Peyer's patch (tissue), 4 donors: ENCODE measurements around the gene EEF2K. TPM values are rescaled to one million over a fixed set of nuclear protein-coding genes. Genes with fewer than 3 reads are reported as not detected.

ENCODE experiments used
- DNase-seq, 3 donors: peaks; one replicate each; pipeline ENCODE4 v3.0.0-alpha.2; 2017 to 2019
- H3K27ac ChIP-seq, 4 donors: fragments of 200-600 bp; sonication (generic); one replicate each; pipeline ENCODE4 v1.5.1; 2016 to 2019
- H3K27me3 ChIP-seq, 2 donors: fragments of 200-600 bp; sonication (generic); one replicate each; pipeline ENCODE4 v1.5.1; 2019
- H3K36me3 ChIP-seq, 3 donors: fragments of 200-600 bp; sonication (generic); one replicate each; pipeline ENCODE4 v1.5.1; 2016 to 2019
- H3K4me1 ChIP-seq, 4 donors: fragments of 200-600 bp; sonication (generic); one replicate each; pipeline ENCODE4 v1.5.1; 2016 to 2019
- H3K4me3 ChIP-seq, 4 donors: fragments of 200-600 bp; sonication (generic); 1 replicate in 3 of 4; 2 replicates in 1 of 4; pipeline ENCODE4 v1.5.1; 2016 to 2019; ENCODE audit warnings: mild to moderate bottlenecking in 1 of 4
- H3K9me3 ChIP-seq, 4 donors: fragments of 200-600 bp; sonication (generic); one replicate each; pipeline ENCODE4 v1.5.1; 2016 to 2019; ENCODE audit warnings: mild to moderate bottlenecking in 1 of 4
- CTCF ChIP-seq, 6 experiments: fragments of 450-650 bp in 4 of 6; fragments of 200-600 bp in 2 of 6; sonication (generic) in 1 of 6; IDR thresholded peaks; one replicate each; pipeline ENCODE4 v1.5.1; 2017 to 2019; ENCODE audit warnings: antibody characterized with exemption in 6 of 6, mild to moderate bottlenecking in 3 of 6, moderate library complexity in 1 of 6
- POLR2A ChIP-seq, 2 donors: fragments of 450-650 bp; IDR thresholded peaks; one replicate each; pipeline ENCODE4 v1.5.1; 2017; ENCODE audit warnings: antibody characterized with exemption in 2 of 2, mild to moderate bottlenecking in 2 of 2, moderate library complexity in 2 of 2
- total RNA-seq, 4 donors: library from RNA; depleted of rRNA; stranded (reverse); fragments of >200 nt; gene quantifications; one replicate each; pipeline ENCODE4 v1.1.0, GENCODE V29; 2016

Gene EEF2K
- total RNA-seq, 4 donors from 2014 or later, result 26.9 to 46.4 (median 36.1) TPM

GRCh38 chr16:22272870-22273650 lies 67.0 kb downstream of the EEF2K start:
- no peaks in the 10 kb centered on the region for H3K4me1 ChIP-seq
- no peak overlapping the region for H3K4me3 ChIP-seq
- no peaks in the 10 kb centered on the region for H3K9me3 ChIP-seq
- no peak overlapping the region for H3K27ac ChIP-seq
- DNase-seq, result no peak
- TF ChIP-seq POLR2A (IDR thresholded peaks at IDR 0.05) (no peak), CTCF (IDR thresholded peaks at IDR 0.05) (no peak)
- no peaks in the 10 kb centered on the region for H3K27me3 ChIP-seq
- peaks cover 0 to 86% (median 0%) of the 10 kb centered on the region in 3 donors for H3K36me3 ChIP-seq

- H3K4me3 ChIP-seq, result no peak overlapping the region
- peaks cover 0 to 81% (median 0%) of the 10 kb centered on the region in 3 donors for H3K36me3 ChIP-seq
- no peaks in the 10 kb centered on the region for H3K27me3 ChIP-seq
- no peaks in the 10 kb centered on the region for H3K9me3 ChIP-seq
- no peak overlapping the region for H3K27ac ChIP-seq
- H3K4me1 ChIP-seq, result no peaks in the 10 kb centered on the region
- no peak for DNase-seq
- no peak for TF ChIP-seq CTCF (IDR thresholded peaks at IDR 0.05)
- no peak for TF ChIP-seq POLR2A (IDR thresholded peaks at IDR 0.05)
These were observed 68.8 kb downstream of the EEF2K start for GRCh38 chr16:22274916-22275315.

- H3K4me1 ChIP-seq, result no peaks in the 10 kb centered on the region
- no peaks in the 10 kb centered on the region for H3K9me3 ChIP-seq
- H3K27ac ChIP-seq, result no peak overlapping the region
- H3K4me3 ChIP-seq, result no peak overlapping the region
- peaks cover 0 to 80% (median 0%) of the 10 kb centered on the region in 3 donors for H3K36me3 ChIP-seq
- no peak for TF ChIP-seq CTCF (IDR thresholded peaks at IDR 0.05)
- no peak for TF ChIP-seq POLR2A (IDR thresholded peaks at IDR 0.05)
- no peaks in the 10 kb centered on the region for H3K27me3 ChIP-seq
- DNase-seq, result no peak
These were observed 72.6 kb downstream of the EEF2K start for GRCh38 chr16:22278441-22279230.

- Histone ChIP-seq H3K4me1 (no peaks in the 10 kb centered on the region), H3K4me3 (no peak overlapping the region), H3K36me3 (peaks cover 0 to 66% (median 0%) of the 10 kb centered on the region in 3 donors), H3K27me3 (no peaks in the 10 kb centered on the region), H3K27ac (no peak overlapping the region), H3K9me3 (no peaks in the 10 kb centered on the region)
- TF ChIP-seq POLR2A (IDR thresholded peaks at IDR 0.05) (no peak), CTCF (IDR thresholded peaks at IDR 0.05) (no peak)
- DNase-seq, result no peak
These were observed 76.3 kb downstream of the EEF2K start for GRCh38 chr16:22282254-22282892.

GRCh38 chr16:22284637-22285036 lies 78.6 kb downstream of the EEF2K start:
- Histone ChIP-seq H3K36me3 (peaks cover 0 to 55% (median 0%) of the 10 kb centered on the region in 3 donors), H3K27me3 (no peaks in the 10 kb centered on the region), H3K4me1 (no peaks in the 10 kb centered on the region), H3K27ac (no peak overlapping the region), H3K9me3 (no peaks in the 10 kb centered on the region), H3K4me3 (no peak overlapping the region)
- no peak for TF ChIP-seq CTCF (IDR thresholded peaks at IDR 0.05)
- no peak for TF ChIP-seq POLR2A (IDR thresholded peaks at IDR 0.05)
- DNase-seq, result no peak
